ENCODE measurements around the gene TOMM70. TPM values are rescaled to one million over a fixed set of nuclear protein-coding genes. Genes with fewer than 3 reads are reported as not detected.
A peak's percentile ranks its signal among the peaks of the same experiment; 100 is the strongest.

TOMM70 gene
- total and polyA plus RNA-seq, 8 donors = 8.4 to 26.3 (median 17.9) TPM

DNA sequence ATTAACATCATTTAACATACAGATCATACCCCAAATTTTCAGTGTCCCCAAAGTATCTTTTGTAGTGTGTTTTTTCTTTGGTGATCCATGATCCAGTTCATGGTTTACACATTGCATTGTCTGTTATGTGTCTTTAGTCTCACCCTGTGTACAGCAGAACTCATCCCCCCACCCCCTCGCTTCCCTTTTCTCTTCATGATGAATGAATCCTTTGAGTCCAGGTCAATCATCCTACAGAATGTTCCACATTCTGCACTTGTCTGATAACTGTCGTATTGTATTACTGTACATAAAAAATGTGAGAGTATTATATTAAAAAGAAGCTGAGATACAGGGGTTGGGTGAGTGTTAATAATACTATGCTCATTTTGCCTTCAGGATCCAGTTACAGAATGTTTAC, 80.9 kb downstream of the TOMM70 start:
- intact Hi-C loops (cut with DNase I) = no loop called here
- FAIRE-seq = no peak
- Histone ChIP-seq H3K27ac (no peak overlapping the region), H3K36me3 (peaks cover 0 to 25% (median 0%) of the 10 kb centered on the region in 3 donors), H3K4me3 (no peak overlapping the region), H3K9me3 (no peaks in the 10 kb centered on the region), H3K27me3 (no peaks in the 10 kb centered on the region), H3K4me1 (no peaks in the 10 kb centered on the region)
- ATAC-seq = no peak
- 92 to 94% methylated on average over 2 of the region's 2 CpGs for WGBS, 2 donors
- TF ChIP-seq, protein P1, sequence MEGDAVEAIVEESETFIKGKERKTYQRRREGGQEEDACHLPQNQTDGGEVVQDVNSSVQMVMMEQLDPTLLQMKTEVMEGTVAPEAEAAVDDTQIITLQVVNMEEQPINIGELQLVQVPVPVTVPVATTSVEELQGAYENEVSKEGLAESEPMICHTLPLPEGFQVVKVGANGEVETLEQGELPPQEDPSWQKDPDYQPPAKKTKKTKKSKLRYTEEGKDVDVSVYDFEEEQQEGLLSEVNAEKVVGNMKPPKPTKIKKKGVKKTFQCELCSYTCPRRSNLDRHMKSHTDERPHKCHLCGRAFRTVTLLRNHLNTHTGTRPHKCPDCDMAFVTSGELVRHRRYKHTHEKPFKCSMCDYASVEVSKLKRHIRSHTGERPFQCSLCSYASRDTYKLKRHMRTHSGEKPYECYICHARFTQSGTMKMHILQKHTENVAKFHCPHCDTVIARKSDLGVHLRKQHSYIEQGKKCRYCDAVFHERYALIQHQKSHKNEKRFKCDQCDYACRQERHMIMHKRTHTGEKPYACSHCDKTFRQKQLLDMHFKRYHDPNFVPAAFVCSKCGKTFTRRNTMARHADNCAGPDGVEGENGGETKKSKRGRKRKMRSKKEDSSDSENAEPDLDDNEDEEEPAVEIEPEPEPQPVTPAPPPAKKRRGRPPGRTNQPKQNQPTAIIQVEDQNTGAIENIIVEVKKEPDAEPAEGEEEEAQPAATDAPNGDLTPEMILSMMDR (IDR thresholded peaks at IDR 0.05) = no peak
- DNase-seq = no peak

DNA sequence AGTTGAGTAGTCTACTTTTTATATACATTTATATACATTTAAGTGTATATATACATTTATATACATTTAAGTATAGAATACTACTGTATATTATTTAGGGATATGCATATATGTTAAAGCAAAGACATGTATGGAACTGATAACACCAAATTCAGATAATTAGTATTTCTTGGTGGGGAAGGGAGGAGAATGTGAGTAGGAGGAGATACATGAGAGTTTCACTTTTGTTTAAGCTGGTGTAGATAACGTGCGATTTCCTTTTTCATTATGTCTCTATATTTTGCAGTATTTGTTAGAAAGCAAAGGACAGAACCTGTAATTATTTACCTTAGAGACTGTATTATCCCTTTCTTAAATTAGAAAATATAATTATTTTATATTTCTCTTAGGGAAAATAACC, 83.0 kb downstream of the TOMM70 start:
- DNase-seq = no peak
- no peak overlapping the region for H3K4me3 ChIP-seq
- H3K36me3 ChIP-seq = peaks cover 0 to 20% (median 4%) of the 10 kb centered on the region in 3 donors
- TF ChIP-seq, protein P1 (IDR thresholded peaks at IDR 0.05) = no peak
- ATAC-seq = no peak
- 88 to 92% methylated on average over 2 of the region's 2 CpGs for WGBS, 2 donors
- H3K27ac ChIP-seq = no peak overlapping the region
- intact Hi-C loops (cut with DNase I) = no loop called here
- no peaks in the 10 kb centered on the region for H3K9me3 ChIP-seq
- no peaks in the 10 kb centered on the region for H3K4me1 ChIP-seq
- FAIRE-seq = no peak
- no peaks in the 10 kb centered on the region for H3K27me3 ChIP-seq

DNA sequence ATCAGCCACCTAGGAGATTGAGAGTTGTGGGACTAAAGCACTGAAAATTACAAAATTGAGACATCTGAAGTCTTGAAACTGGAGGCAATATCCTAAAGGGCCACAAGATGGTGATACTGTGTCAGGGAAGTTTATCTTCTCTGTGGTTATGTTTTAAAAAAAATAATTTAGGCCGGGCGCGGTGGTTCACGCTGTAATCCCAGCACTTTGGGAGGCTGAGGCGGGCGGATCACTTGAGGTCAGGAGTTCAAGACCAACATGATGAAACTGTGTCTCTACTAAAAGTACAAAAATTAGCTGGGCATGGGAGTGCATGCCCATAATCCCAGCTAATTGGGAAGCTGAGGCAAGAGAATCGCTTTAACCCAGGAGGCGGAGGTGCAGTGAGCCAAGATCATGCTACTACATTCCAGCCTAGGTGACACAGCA, 84.2 kb downstream of the TOMM70 start:
- Histone ChIP-seq H3K27ac (no peak overlapping the region), H3K4me1 (no peaks in the 10 kb centered on the region), H3K36me3 (peaks cover 0 to 20% (median 4%) of the 10 kb centered on the region in 3 donors), H3K4me3 (no peak overlapping the region), H3K27me3 (no peaks in the 10 kb centered on the region), H3K9me3 (no peaks in the 10 kb centered on the region)
- ATAC-seq (peak; percentile 64 to 91 (median 86)), DNase-seq (peak in 2 of 6 donors; percentile 17 to 27), FAIRE-seq (no peak)
- TF ChIP-seq, protein P1 (IDR thresholded peaks at IDR 0.05) = peak; percentile 18 to 52 (median 44)
- 35 to 41% methylated on average over 8 of the region's 8 CpGs for WGBS, 2 donors
- intact Hi-C loops (cut with DNase I) = no loop called here

Other genes with a start within 250 kb of the TOMM70 start
- gene TBC1D23, start 140.1 kb downstream of the TOMM70 start, total RNA-seq = 10 to 100 TPM; 19.5 to 31.3 (median 23.4) TPM
- 10 to 100 TPM; 10.9 to 15.1 TPM for gene TBC1D23, start 140.1 kb downstream of the TOMM70 start, polyA plus RNA-seq
- gene NIT2, start 66.3 kb downstream of the TOMM70 start, total RNA-seq = 10 to 100 TPM; 14.2 to 23.4 (median 17.2) TPM
- gene NIT2, start 66.3 kb downstream of the TOMM70 start, polyA plus RNA-seq = 10 to 100 TPM; 19.6 to 38.6 TPM
- 1 to 10 TPM; 1.1 to 2.4 (median 1.5) TPM for gene LNP1, start 450 bp upstream of the TOMM70 start, total RNA-seq
- 1 to 10 TPM; 1.1 to 2.3 TPM for gene LNP1, start 450 bp upstream of the TOMM70 start, polyA plus RNA-seq
- 10 to 100 TPM in 2 of 6 donors, 1 to 10 TPM in 4; 5.0 to 15.1 (median 8.8) TPM for gene TMEM45A, start 91.5 kb upstream of the TOMM70 start, total RNA-seq
- 1 to 10 TPM; 4.2 to 9.3 TPM for gene TMEM45A, start 91.5 kb upstream of the TOMM70 start, polyA plus RNA-seq
- gene ADGRG7, start 208.5 kb upstream of the TOMM70 start, total RNA-seq = under 1 TPM in 1 of 6 donors, not detected in 5; 0.12 TPM
- not detected for gene ADGRG7, start 208.5 kb upstream of the TOMM70 start, polyA plus RNA-seq